Transverse colon (tissue), 4 donors: ENCODE results near the gene GAB2.

ENCODE experiments used
- POLR2A ChIP-seq: fragments of 450-650 bp; IDR thresholded peaks from one replicate; pipeline ENCODE4 v1.6.1; 2016; ENCODE audit warnings: antibody characterized with exemption, mild to moderate bottlenecking, moderate library complexity
- POLR2AphosphoS5 ChIP-seq, 3 donors: sonication (generic); formaldehyde crosslinking; IDR thresholded peaks; one replicate each; pipeline ENCODE4 v1.6.1; 2016; ENCODE audit warnings: antibody characterized with exemption in 3 of 3
- TF ChIP-seq, protein P1 (sequence below), 5 experiments: fragments of 200-600 bp in 3 of 5; fragments of 450-650 bp in 2 of 5; sonication (generic) in 3 of 5; IDR thresholded peaks; 1 replicate in 2 of 5; 2 replicates in 3 of 5; pipeline ENCODE4 v1.5.1; 2016 to 2017; ENCODE audit warnings: antibody characterized with exemption in 5 of 5, inconsistent platforms in 3 of 5, mild to moderate bottlenecking in 2 of 5, moderate library complexity in 1 of 5

GRCh38 chr11:78234006-78234405 lies 183.6 kb downstream of the GAB2 start:
- TF ChIP-seq, protein P1, sequence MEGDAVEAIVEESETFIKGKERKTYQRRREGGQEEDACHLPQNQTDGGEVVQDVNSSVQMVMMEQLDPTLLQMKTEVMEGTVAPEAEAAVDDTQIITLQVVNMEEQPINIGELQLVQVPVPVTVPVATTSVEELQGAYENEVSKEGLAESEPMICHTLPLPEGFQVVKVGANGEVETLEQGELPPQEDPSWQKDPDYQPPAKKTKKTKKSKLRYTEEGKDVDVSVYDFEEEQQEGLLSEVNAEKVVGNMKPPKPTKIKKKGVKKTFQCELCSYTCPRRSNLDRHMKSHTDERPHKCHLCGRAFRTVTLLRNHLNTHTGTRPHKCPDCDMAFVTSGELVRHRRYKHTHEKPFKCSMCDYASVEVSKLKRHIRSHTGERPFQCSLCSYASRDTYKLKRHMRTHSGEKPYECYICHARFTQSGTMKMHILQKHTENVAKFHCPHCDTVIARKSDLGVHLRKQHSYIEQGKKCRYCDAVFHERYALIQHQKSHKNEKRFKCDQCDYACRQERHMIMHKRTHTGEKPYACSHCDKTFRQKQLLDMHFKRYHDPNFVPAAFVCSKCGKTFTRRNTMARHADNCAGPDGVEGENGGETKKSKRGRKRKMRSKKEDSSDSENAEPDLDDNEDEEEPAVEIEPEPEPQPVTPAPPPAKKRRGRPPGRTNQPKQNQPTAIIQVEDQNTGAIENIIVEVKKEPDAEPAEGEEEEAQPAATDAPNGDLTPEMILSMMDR (IDR thresholded peaks at IDR 0.05): no peak
- TF ChIP-seq POLR2A (no peak), POLR2AphosphoS5 (IDR thresholded peaks at IDR 0.05) (no peak)
